Neural crest cell (in vitro differentiated cells): ENCODE measurements around the gene ASPSCR1. TPM values are rescaled to one million over a fixed set of nuclear protein-coding genes. Genes with fewer than 3 reads are reported as not detected.

ENCODE experiments used
- DNase-seq: peaks from one replicate; pipeline ENCODE4 v3.0.0; 2021; ENCODE audit warnings: low read depth, mixed read lengths, low spot score
- H3K27ac Mint-ChIP-seq: one replicate; pipeline ENCODE4 v1.8.0; 2021; ENCODE audit warnings: mild to moderate bottlenecking, mixed read lengths; ENCODE audit not compliant: unreplicated experiment
- H3K27me3 Mint-ChIP-seq: 2 replicates; pipeline ENCODE4 v1.8.0; 2021; ENCODE audit warnings: low read depth, mild to moderate bottlenecking, mixed read lengths
- H3K36me3 Mint-ChIP-seq: 2 replicates; pipeline ENCODE4 v1.8.0; 2021; ENCODE audit warnings: low read depth, mild to moderate bottlenecking, mixed read lengths
- H3K4me1 Mint-ChIP-seq: 2 replicates; pipeline ENCODE4 v1.8.0; 2021; ENCODE audit warnings: mixed read lengths
- H3K4me3 Mint-ChIP-seq: one replicate; pipeline ENCODE4 v1.8.0; 2021; ENCODE audit warnings: mild to moderate bottlenecking, mixed read lengths
- H3K9me3 Mint-ChIP-seq: 2 replicates; pipeline ENCODE4 v1.8.0; 2021; ENCODE audit warnings: mixed read lengths
- CTCF ChIP-seq: fragments of 200-600 bp; sonication (generic); conservative IDR thresholded peaks from 2 replicates; pipeline ENCODE4 v1.5.0; 2021; ENCODE audit warnings: antibody characterized with exemption, mild to moderate bottlenecking
- long read RNA-seq: library from polyadenylated mRNA; unstranded; transcript quantifications from one replicate; pipeline ENCODE4 v2.0.0, GENCODE V29; 2020
- total RNA-seq: library from RNA; stranded (reverse); gene quantifications from 2 replicates; pipeline ENCODE4 v1.2.1, GENCODE V29; 2021

The ASPSCR1 gene
- total RNA-seq = 50.0 and 51.9 TPM in 2 replicates
- long read RNA-seq = 0 reads

GRCh38 chr17:81977211-81977808 lies at the start of gene ASPSCR1:
Gene ASPSCR1, plus strand, starts transcription at chr17:81977629. Its CDS starts 18 bp downstream, at chr17:81977647.
- DNase-seq = peak; percentile 83
- Mint-ChIP-seq H3K36me3 (peaks cover 3% of the 10 kb centered on the region), H3K27ac (peak within 1 kb of the TSS; percentile 93), H3K27me3 (peaks cover 4% of the 10 kb centered on the region), H3K4me1 (peaks cover 16% of the 10 kb centered on the region), H3K4me3 (peak within 1 kb of the TSS; percentile 90), H3K9me3 (peaks cover 2% of the 10 kb centered on the region)
- TF ChIP-seq CTCF = no peak

- TF ChIP-seq CTCF = peak; percentile 47
- Mint-ChIP-seq H3K4me3 (peak within 1 kb of the TSS; percentile 93), H3K36me3 (no peaks in the 10 kb centered on the region)
Measured at GRCh38 chr17:81927653-81928543, 49.5 kb upstream of the ASPSCR1 start, which contains the start of gene MAFG. Gene MAFG, minus strand, starts transcription at chr17:81927735. Its CDS starts 4,550 bp downstream, at chr17:81923185.

GRCh38 chr17:81928544-81929252 lies 48.7 kb upstream of the ASPSCR1 start:
- peak overlapping the region; percentile 86 for H3K4me3 Mint-ChIP-seq
- no peak for DNase-seq
- H3K9me3 Mint-ChIP-seq = no peaks in the 10 kb centered on the region
- H3K27me3 Mint-ChIP-seq = peaks cover 10% of the 10 kb centered on the region
- H3K4me1 Mint-ChIP-seq = peaks cover 15% of the 10 kb centered on the region
- TF ChIP-seq CTCF = no peak
- H3K36me3 Mint-ChIP-seq = no peaks in the 10 kb centered on the region
- no peak overlapping the region for H3K27ac Mint-ChIP-seq

More at GRCh38 chr17:81927653-81928543, 49.5 kb upstream of the ASPSCR1 start, which contains the start of gene MAFG:
- Mint-ChIP-seq H3K9me3 (no peaks in the 10 kb centered on the region), H3K27ac (peak within 1 kb of the TSS; percentile 96), H3K4me1 (peaks cover 19% of the 10 kb centered on the region), H3K27me3 (peaks cover 10% of the 10 kb centered on the region)
- peak; percentile 87 for DNase-seq

GRCh38 chr17:81929253-81930141 lies 47.9 kb upstream of the ASPSCR1 start:
- DNase-seq = no peak
- Mint-ChIP-seq H3K36me3 (no peaks in the 10 kb centered on the region), H3K27ac (no peak overlapping the region), H3K4me3 (peak overlapping the region; percentile 86), H3K27me3 (peaks cover 10% of the 10 kb centered on the region), H3K4me1 (peaks cover 10% of the 10 kb centered on the region), H3K9me3 (no peaks in the 10 kb centered on the region)
- no peak for TF ChIP-seq CTCF
